Adrenal gland (tissue), 12 donors: ENCODE results near the gene RBMS1. TPM values are rescaled to one million over a fixed set of nuclear protein-coding genes. Genes with fewer than 3 reads are reported as not detected.

Experiments used
- DNase-seq, 7 donors: peaks; one replicate each; pipeline ENCODE4 v3.0.0-alpha.2; 2019 to 2020
- H3K27ac ChIP-seq, 5 donors: fragments of 200-600 bp; sonication (generic) in 4 of 5; 1 replicate in 3 of 5; 2 replicates in 2 of 5; pipeline versions ENCODE4 v1.5.1 to v1.8.0; 2016 to 2020; ENCODE audit warnings: mild to moderate bottlenecking in 1 of 5
- H3K27me3 ChIP-seq: fragments of 200-600 bp; 2 replicates; pipeline ENCODE4 v1.8.0; 2021
- H3K36me3 ChIP-seq, 2 donors: fragments of 200-600 bp; replicated peaks in 1 of 2; 1 replicate in 1 of 2; 2 replicates in 1 of 2; pipeline versions ENCODE4 v1.5.1 to v1.8.0; 2018 to 2022
- H3K4me1 ChIP-seq, 2 donors: fragments of 200-600 bp; replicated peaks in 1 of 2; 1 replicate in 1 of 2; 2 replicates in 1 of 2; pipeline versions ENCODE4 v1.5.1 to v1.8.0; 2018 to 2021
- H3K4me3 ChIP-seq, 4 donors: fragments of 200-600 bp; sonication (generic) in 3 of 4; one replicate each; pipeline ENCODE4 v1.5.1; 2016 to 2018
- H3K9me3 ChIP-seq, 3 donors: fragments of 200-600 bp; sonication (generic) in 1 of 3; replicated peaks in 1 of 3; 1 replicate in 2 of 3; 2 replicates in 1 of 3; pipeline versions ENCODE4 v1.5.1 to v1.8.0; 2016 to 2021
- CTCF ChIP-seq, 6 experiments: fragments of 450-650 bp in 4 of 6; fragments of 200-600 bp in 2 of 6; sonication (generic) in 1 of 6; IDR thresholded peaks; 1 replicate in 5 of 6; 2 replicates in 1 of 6; pipeline versions ENCODE4 v1.5.1 to v1.8.0; 2016 to 2021; ENCODE audit warnings: antibody characterized with exemption in 6 of 6, mild to moderate bottlenecking in 2 of 6, moderate library complexity in 1 of 6
- POLR2A ChIP-seq, 2 donors: fragments of 450-650 bp; IDR thresholded peaks; one replicate each; pipeline ENCODE4 v1.6.1; 2017; ENCODE audit warnings: antibody characterized with exemption in 2 of 2, mild to moderate bottlenecking in 2 of 2, moderate library complexity in 1 of 2
- WGBS, 4 donors: extraction: QIAGEN DNeasy Blood & Tissue Kit in 2 of 4; methylation state at CpG; one replicate each; pipeline versions ENCODE4 v1.1.5 to v1.1.7; 2013 to 2017; 5-methylcytosine and 5-hydroxymethylcytosine counted together
- intact Hi-C, 2 donors: fragments of 100-400 bp; cut with DNase I; formaldehyde crosslinking; loops; one replicate each; pipeline versions ENCODE4 v1.14.1 to v1.15.0; 2022 to 2023
- polyA plus RNA-seq, 3 donors: library from polyadenylated mRNA; stranded (reverse); fragments of 200-250 nt in 2 of 3; fragments of 350-450 nt in 1 of 3; fragmentation: Illumina TruSeq in 1 of 3; extraction: RNeasy Lipid Tissue Mini Kit (QIAGEN cat#74804) in 1 of 3; gene quantifications; one replicate each; pipeline ENCODE4 v1.2.3, GENCODE V29; 2013 to 2014
- total RNA-seq, 9 donors: library from RNA; depleted of rRNA in 4 of 9; stranded (reverse); fragments of >200 nt in 4 of 9; fragments of 120-200 nt in 1 of 9; fragmentation: NEBNext Ultra II Directional in 1 of 9; extraction: Animal tissue kit (Norgen Biotek cat#: 25700) in 1 of 9; gene quantifications; one replicate each; pipeline versions ENCODE4 v1.1.0 to v1.2.4, GENCODE V29; 2013 to 2023
- donor health status: healthy with polysubstance abuse.
- donor health status: Bipolar disorder and iron deficiency.
- donor health status: DM: yes; HTN: yes; CAD: no.
- donor health status: DM: no; HTN: no; CAD: no.
- donor health status: DM: no; HTN: no; CAD: no.
- donor health status: DM: yes; HTN: yes; CAD: no.

RBMS1 gene
- total and polyA plus RNA-seq, 12 donors, result 24.2 to 62.1 (median 37.1) TPM

- Histone ChIP-seq H3K4me3 (no peak overlapping the region), H3K4me1 (peaks cover 40 to 98% of the 10 kb centered on the region in 2 donors)
- 67 to 82% (median 77%) methylated on average over 2 of the region's 2 CpGs for WGBS, 4 donors
Measured at GRCh38 chr2:160373263-160373662, 120.3 kb downstream of the RBMS1 start.

GRCh38 chr2:160372585-160372984 lies 121.0 kb downstream of the RBMS1 start:
- no peaks in the 10 kb centered on the region for H3K9me3 ChIP-seq
- no peak for TF ChIP-seq POLR2A (IDR thresholded peaks at IDR 0.05)
- no peak for TF ChIP-seq CTCF (IDR thresholded peaks at IDR 0.05)
- intact Hi-C loops, result no loop called here
- no peaks in the 10 kb centered on the region for H3K27me3 ChIP-seq
- DNase-seq, result no peak
- no peaks in the 10 kb centered on the region for H3K36me3 ChIP-seq
- H3K4me3 ChIP-seq, result no peak overlapping the region
- H3K4me1 ChIP-seq, result peaks cover 43 to 98% of the 10 kb centered on the region in 2 donors
- peak overlapping the region in 2 of 5 donors; percentile 59 to 71 for H3K27ac ChIP-seq

More at GRCh38 chr2:160373263-160373662, 120.3 kb downstream of the RBMS1 start:
- no peak for DNase-seq
- intact Hi-C loops, result no loop called here
- TF ChIP-seq CTCF (IDR thresholded peaks at IDR 0.05), result no peak
- no peak for TF ChIP-seq POLR2A (IDR thresholded peaks at IDR 0.05)
- H3K27me3 ChIP-seq, result no peaks in the 10 kb centered on the region
- H3K27ac ChIP-seq, result peak overlapping the region in 3 of 5 donors; percentile 2 to 71 (median 7)
- H3K9me3 ChIP-seq, result no peaks in the 10 kb centered on the region
- no peaks in the 10 kb centered on the region for H3K36me3 ChIP-seq

GRCh38 chr2:160372010-160372356 lies 121.6 kb downstream of the RBMS1 start:
- peaks cover 37 to 98% of the 10 kb centered on the region in 2 donors for H3K4me1 ChIP-seq
- no peaks in the 10 kb centered on the region for H3K36me3 ChIP-seq
- intact Hi-C loops, result no loop called here
- H3K9me3 ChIP-seq, result no peaks in the 10 kb centered on the region
- TF ChIP-seq CTCF (IDR thresholded peaks at IDR 0.05) (no peak), POLR2A (IDR thresholded peaks at IDR 0.05) (no peak)
- H3K27ac ChIP-seq, result peak overlapping the region in 2 of 5 donors; percentile 59 to 71
- H3K27me3 ChIP-seq, result no peaks in the 10 kb centered on the region
- WGBS, 4 donors, result 48 to 63% (median 55%) methylated on average over 1 of the region's 1 CpG
- no peak for DNase-seq
- no peak overlapping the region for H3K4me3 ChIP-seq

- peak overlapping the region in 2 of 5 donors; percentile 59 to 71 for H3K27ac ChIP-seq
- DNase-seq, result peak in 2 of 7 donors; percentile 23 to 33
- no peaks in the 10 kb centered on the region for H3K36me3 ChIP-seq
- H3K4me3 ChIP-seq, result no peak overlapping the region
- H3K27me3 ChIP-seq, result no peaks in the 10 kb centered on the region
- 44 to 56% (median 49%) methylated on average over 8 of the region's 8 CpGs for WGBS, 4 donors
- TF ChIP-seq POLR2A (IDR thresholded peaks at IDR 0.05) (no peak), CTCF (IDR thresholded peaks at IDR 0.05) (no peak)
- H3K9me3 ChIP-seq, result no peaks in the 10 kb centered on the region
- intact Hi-C loops, result no loop called here
- peaks cover 32 to 98% of the 10 kb centered on the region in 2 donors for H3K4me1 ChIP-seq
Measured at GRCh38 chr2:160371251-160372009, 122.2 kb downstream of the RBMS1 start.
